Measurements from ENCODE around the gene ZNF511. TPM values are rescaled to one million over a fixed set of nuclear protein-coding genes. Genes with fewer than 3 reads are reported as not detected.

Gene ZNF511
- total RNA-seq, 1 experiment from 2014 or later, result 89.4 TPM

GRCh38 chr10:133277993-133278576, 30.6 kb upstream of the ZNF511 start:
- peaks cover 7% of the 10 kb centered on the region for H3K23me2 ChIP-seq (ENCODE audit: insufficient read length, low read depth, low read length, poor library complexity, severe bottlenecking)
- H3K27ac ChIP-seq (ENCODE audit: insufficient read length, low read depth, low read length), result no peak overlapping the region
- no peak overlapping the region for H3K9ac ChIP-seq (ENCODE audit: extremely low read depth, insufficient read length, low read length)
- H4K5ac ChIP-seq (ENCODE audit: insufficient read length, low read depth, low read length), result no peak overlapping the region
- H2BK120ac ChIP-seq (ENCODE audit: low read depth, low read length, poor library complexity, severe bottlenecking), result no peak overlapping the region
- no peak overlapping the region for H2BK5ac ChIP-seq (ENCODE audit: insufficient read length, low read length)
- H2AK5ac ChIP-seq (ENCODE audit: insufficient read length, low read length), result no peak overlapping the region
- no peaks in the 10 kb centered on the region for H3K4me1 ChIP-seq (ENCODE audit: insufficient read depth, low read length)
- H3K79me1 ChIP-seq (ENCODE audit: insufficient read depth, low read depth, low read length, poor library complexity, severe bottlenecking), result no peaks in the 10 kb centered on the region
- Mint-ChIP-seq H3K4me1 (peaks cover 3 to 7% of the 10 kb centered on the region in 2 experiments; a peak in 3 of 4 replicates), H3K4me3 (no peak overlapping the region), H3K36me3 (ENCODE audit: insufficient read depth in 1 of 3, low read depth in 3 of 3) (peaks cover 6 to 22% (median 14%) of the 10 kb centered on the region in 3 experiments; a peak in 6 of 7 replicates), H3K27me3 (ENCODE audit: low read depth) (peaks cover 11% of the 10 kb centered on the region), H3K9me3 (no peaks in the 10 kb centered on the region), H3K27ac (no peak overlapping the region; a peak in 1 of 7 replicates)
- H4K20me1 ChIP-seq (ENCODE audit: control insufficient read depth, insufficient read depth, insufficient read length), result no peaks in the 10 kb centered on the region
- H4K91ac ChIP-seq (ENCODE audit: insufficient read length, low read depth, low read length), result no peak overlapping the region
- H3K9me3 ChIP-seq (ENCODE audit: control insufficient read depth, low read depth, low read length), result no peaks in the 10 kb centered on the region
- no peak overlapping the region for H3K56ac ChIP-seq (ENCODE audit: insufficient read length, low read depth, low read length)
- WGBS (ENCODE audit: extremely low coverage, insufficient read length, low lambda C conversion rate), result no CpG with 5 or more reads among the region's 12 CpGs
- no peaks in the 10 kb centered on the region; the same call in 1 of the 2 replicates for H3K27me3 ChIP-seq (ENCODE audit: insufficient read depth, low read length)
- no peak for DNase-seq
- no peak overlapping the region for H2BK20ac ChIP-seq (ENCODE audit: low read depth, low read length, poor library complexity, severe bottlenecking)
- no peak overlapping the region for H3K4me2 ChIP-seq (ENCODE audit: insufficient read depth, insufficient read length, low read length)
- no peaks in the 10 kb centered on the region for H3K79me2 ChIP-seq (ENCODE audit: insufficient read depth, low read length)
- H3K23ac ChIP-seq (ENCODE audit: insufficient read length, low read depth, low read length), result no peak overlapping the region
- H4K8ac ChIP-seq (replicated peaks; ENCODE audit: insufficient read length, low read depth, low read length), result no peak overlapping the region
- H2BK12ac ChIP-seq (ENCODE audit: insufficient read length, low read depth, low read length), result no peak overlapping the region
- H2AFZ ChIP-seq (ENCODE audit: low read length), result no peak overlapping the region
- H3T11ph ChIP-seq (ENCODE audit: low read length), result no peak overlapping the region
- H3K14ac ChIP-seq (ENCODE audit: insufficient read depth, low read length), result no peak overlapping the region
- no peak overlapping the region for H3K18ac ChIP-seq (ENCODE audit: insufficient read length, low read depth, low read length)
- TF ChIP-seq CTCF (conservative IDR thresholded peaks at IDR 0.05), result no peak
- H3K4ac ChIP-seq (ENCODE audit: low read depth, low read length), result no peak overlapping the region
- H2BK15ac ChIP-seq (ENCODE audit: low read depth, low read length), result no peak overlapping the region
